PC-9 (cell line): ENCODE measurements around the gene STUB1.

Source experiments
- EZH2 ChIP-seq: fragments of 200-600 bp; sonication (generic); IDR thresholded peaks from 2 replicates; pipeline ENCODE4 v1.8.0; 2017; ENCODE audit warnings: antibody characterized with exemption, low read depth
- TF ChIP-seq, protein P1 (sequence below): fragments of 200-600 bp; sonication (generic); conservative IDR thresholded peaks from 2 replicates; pipeline ENCODE4 v1.6.1; 2017; ENCODE audit warnings: mixed run types, antibody characterized with exemption, mild to moderate bottlenecking, moderate library complexity

DNA sequence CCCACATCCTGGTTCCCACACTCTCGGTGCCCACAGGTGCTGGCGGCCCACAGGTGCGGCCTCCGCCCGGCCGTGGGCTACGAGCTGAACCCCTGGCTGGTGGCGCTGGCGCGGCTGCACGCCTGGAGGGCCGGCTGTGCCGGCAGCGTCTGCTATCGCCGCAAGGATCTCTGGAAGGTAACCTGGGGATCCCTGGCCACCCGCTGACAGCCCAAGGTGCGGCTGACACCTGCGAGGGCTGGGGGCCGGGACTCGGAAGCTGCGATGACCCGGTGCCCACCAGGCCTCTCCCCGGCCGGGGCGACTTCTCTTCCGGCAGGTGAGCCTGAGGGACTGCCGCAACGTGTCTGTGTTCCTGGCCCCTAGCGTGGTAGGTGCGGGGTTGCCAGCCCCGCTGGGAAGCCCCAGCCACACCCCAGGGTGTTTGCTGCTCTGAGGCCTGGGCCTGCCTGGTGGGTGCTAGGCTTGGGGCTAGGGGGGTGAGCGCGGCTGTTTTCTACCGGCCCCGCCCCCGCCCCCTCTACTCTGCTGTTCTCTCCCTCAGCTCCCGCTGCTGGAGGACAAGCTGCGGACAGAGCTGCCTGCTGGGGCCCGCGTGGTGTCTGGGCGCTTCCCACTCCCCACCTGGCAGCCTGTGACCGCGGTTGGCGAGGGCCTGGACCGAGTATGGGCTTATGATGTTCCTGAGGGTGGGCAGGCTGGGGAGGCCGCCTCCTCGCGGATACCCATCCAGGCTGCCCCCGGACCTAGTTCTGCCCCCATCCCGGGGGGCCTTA is 41.7 kb downstream of the STUB1 start:
- TF ChIP-seq, protein P1, sequence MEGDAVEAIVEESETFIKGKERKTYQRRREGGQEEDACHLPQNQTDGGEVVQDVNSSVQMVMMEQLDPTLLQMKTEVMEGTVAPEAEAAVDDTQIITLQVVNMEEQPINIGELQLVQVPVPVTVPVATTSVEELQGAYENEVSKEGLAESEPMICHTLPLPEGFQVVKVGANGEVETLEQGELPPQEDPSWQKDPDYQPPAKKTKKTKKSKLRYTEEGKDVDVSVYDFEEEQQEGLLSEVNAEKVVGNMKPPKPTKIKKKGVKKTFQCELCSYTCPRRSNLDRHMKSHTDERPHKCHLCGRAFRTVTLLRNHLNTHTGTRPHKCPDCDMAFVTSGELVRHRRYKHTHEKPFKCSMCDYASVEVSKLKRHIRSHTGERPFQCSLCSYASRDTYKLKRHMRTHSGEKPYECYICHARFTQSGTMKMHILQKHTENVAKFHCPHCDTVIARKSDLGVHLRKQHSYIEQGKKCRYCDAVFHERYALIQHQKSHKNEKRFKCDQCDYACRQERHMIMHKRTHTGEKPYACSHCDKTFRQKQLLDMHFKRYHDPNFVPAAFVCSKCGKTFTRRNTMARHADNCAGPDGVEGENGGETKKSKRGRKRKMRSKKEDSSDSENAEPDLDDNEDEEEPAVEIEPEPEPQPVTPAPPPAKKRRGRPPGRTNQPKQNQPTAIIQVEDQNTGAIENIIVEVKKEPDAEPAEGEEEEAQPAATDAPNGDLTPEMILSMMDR: no peak
- TF ChIP-seq EZH2: no peak
